SK-N-SH (cell line): Measurements from ENCODE around the gene TRAK1. TPM values are rescaled to one million over a fixed set of nuclear protein-coding genes. Genes with fewer than 3 reads are reported as not detected.

Experiments
- CTCF ChIA-PET: fragments of 300-600, 350-600 bp; formaldehyde crosslinking; extraction: SDS; loops from one replicate; lab custom pipeline; 2021; lab: Yijun Ruan, JAX
- POLR2A ChIA-PET: fragments of 350-600 bp; sonication (Branson Sonifier 250); formaldehyde crosslinking; extraction: SDS; loops from one replicate; lab custom pipeline; 2020; ENCODE audit warnings: antibody characterized with exemption, inconsistent platforms; lab: Yijun Ruan, JAX
- DNase-seq: peaks from one replicate; pipeline ENCODE4 v3.0.0; 2012
- H2AFZ ChIP-seq: fragments of 200-600 bp; sonication (generic); 2 replicates; pipeline ENCODE4 v1.8.1; 2016; ENCODE audit warnings: antibody characterized with exemption, mild to moderate bottlenecking, low read depth
- H3F3A ChIP-seq: fragments of 200-600 bp; sonication (generic); replicated peaks from 2 replicates; pipeline ENCODE3; 2016; ENCODE audit warnings: antibody characterized with exemption, mild to moderate bottlenecking; ENCODE audit not compliant: insufficient read depth
- H3K27ac ChIP-seq, 2 experiments: fragments of 200-500 bp in 1 of 2; fragments of 200-600 bp in 1 of 2; sonication (Bioruptor generic) in 1 of 2; sonication (generic), shearing (Covaris generic) in 1 of 2; 2 replicates each; pipeline versions ENCODE4 v1.5.1 to v1.6.1; 2014 to 2016; ENCODE audit warnings: low read depth in 2 of 2, inconsistent platforms in 1 of 2, low read length in 1 of 2, mild to moderate bottlenecking in 1 of 2, mixed read lengths in 1 of 2
- H3K27me3 ChIP-seq: fragments of 200-600 bp; sonication (generic), shearing (Covaris generic); 2 replicates; pipeline ENCODE4 v1.6.1; 2016; ENCODE audit warnings: mixed run types; ENCODE audit not compliant: insufficient read depth
- H3K36me3 ChIP-seq, 2 experiments: fragments of 200-500 bp in 1 of 2; fragments of 200-600 bp in 1 of 2; sonication (Bioruptor generic) in 1 of 2; sonication (generic) in 1 of 2; replicated peaks in 1 of 2; 2 replicates each; pipeline versions ENCODE3 to v1.5.1; 2014 to 2016; ENCODE audit warnings: low read length in 1 of 2, mild to moderate bottlenecking in 1 of 2; ENCODE audit not compliant: insufficient read depth in 2 of 2, control insufficient read depth in 1 of 2
- H3K4me1 ChIP-seq, 2 experiments: fragments of 200-500 bp in 1 of 2; fragments of 200-600 bp in 1 of 2; sonication (Bioruptor generic) in 1 of 2; sonication (generic), shearing (Covaris generic) in 1 of 2; 2 replicates each; pipeline versions ENCODE4 v1.5.1 to v1.6.1; 2014 to 2016; ENCODE audit warnings: low read depth in 1 of 2, low read length in 1 of 2, mixed run types in 1 of 2; ENCODE audit not compliant: insufficient read depth in 2 of 2, control insufficient read depth in 1 of 2
- H3K4me2 ChIP-seq: fragments of 200-600 bp; sonication (generic), shearing (Covaris generic); 2 replicates; pipeline ENCODE4 v1.6.1; 2017; ENCODE audit warnings: mixed run types
- H3K4me3 ChIP-seq, 2 experiments: fragments of 200-500 bp in 1 of 2; fragments of 200-600 bp in 1 of 2; sonication (Bioruptor generic) in 1 of 2; sonication (generic), shearing (Covaris generic) in 1 of 2; 2 replicates each; pipeline versions ENCODE4 v1.5.1 to v1.8.1; 2014 to 2016; ENCODE audit warnings: low read depth in 2 of 2, inconsistent platforms in 1 of 2, low read length in 1 of 2, mild to moderate bottlenecking in 1 of 2, mixed read lengths in 1 of 2, moderate library complexity in 1 of 2
- H3K79me2 ChIP-seq: fragments of 200-600 bp; sonication (generic); 2 replicates; pipeline ENCODE4 v1.8.1; 2017; ENCODE audit warnings: mild to moderate bottlenecking; ENCODE audit not compliant: insufficient read depth
- H3K9ac ChIP-seq: fragments of 200-600 bp; sonication (generic); 2 replicates; pipeline ENCODE4 v1.6.1; 2017; ENCODE audit warnings: mixed run types
- H3K9me2 ChIP-seq: fragments of 200-600 bp; sonication (generic); 2 replicates; pipeline ENCODE4 v1.6.1; 2017; ENCODE audit warnings: mixed run types
- H3K9me3 ChIP-seq: fragments of 200-600 bp; sonication (generic); 2 replicates; pipeline ENCODE4 v1.6.1; 2017; ENCODE audit warnings: mixed run types, mild to moderate bottlenecking, moderate library complexity
- H4K20me1 ChIP-seq: fragments of 200-600 bp; sonication (generic); 2 replicates; pipeline ENCODE4 v1.6.1; 2017; ENCODE audit warnings: mild to moderate bottlenecking, mixed run types; ENCODE audit not compliant: insufficient read depth
- CHD2 ChIP-seq: fragments of 150-350 bp; IDR thresholded peaks from 2 replicates; pipeline ENCODE4 v1.6.1; 2018; ENCODE audit warnings: low read length; ENCODE audit not compliant: partially characterized antibody
- ELF1 ChIP-seq: IDR thresholded peaks from 2 replicates; pipeline ENCODE4 v1.4.0; 2012
- FOXJ3 ChIP-seq: sonication (generic); formaldehyde crosslinking; IDR thresholded peaks from 2 replicates; pipeline ENCODE4 v1.5.1; 2020; ENCODE audit warnings: mild to moderate bottlenecking, missing genetic modification reagents
- FOXM1 ChIP-seq: IDR thresholded peaks from 2 replicates; pipeline ENCODE4 v1.4.0; 2012; ENCODE audit warnings: low read depth, mild to moderate bottlenecking
- GABPA ChIP-seq: IDR thresholded peaks from 2 replicates; pipeline ENCODE4 v1.4.0; 2012; ENCODE audit warnings: low read depth, mild to moderate bottlenecking
- MEF2A ChIP-seq: IDR thresholded peaks from 2 replicates; pipeline ENCODE4 v1.4.0; 2012; ENCODE audit warnings: low read depth, borderline replicate concordance
- MXI1 ChIP-seq: IDR thresholded peaks from 2 replicates; pipeline ENCODE4 v1.6.1; 2012; ENCODE audit warnings: mild to moderate bottlenecking, low read depth, low read length, improper control_type of control experiment
- NFIC ChIP-seq: IDR thresholded peaks from 2 replicates; pipeline ENCODE4 v1.4.0; 2012; ENCODE audit warnings: borderline replicate concordance
- NRF1 ChIP-seq: IDR thresholded peaks from 2 replicates; pipeline ENCODE4 v1.6.1; 2012; ENCODE audit warnings: low read depth, mild to moderate bottlenecking, low read length
- RCOR1 ChIP-seq: fragments of 150-350 bp; IDR thresholded peaks from 2 replicates; pipeline ENCODE4 v1.6.1; 2017; ENCODE audit warnings: antibody characterized with exemption, low read length
- TCF12 ChIP-seq: IDR thresholded peaks from 2 replicates; pipeline ENCODE4 v1.4.0; 2012
- TEAD4 ChIP-seq: IDR thresholded peaks from 2 replicates; pipeline ENCODE4 v1.4.0; 2012; ENCODE audit warnings: mild to moderate bottlenecking, borderline replicate concordance; ENCODE audit not compliant: insufficient read depth
- WGBS: methylation state at CpG from one replicate; pipeline ENCODE4 v1.1.6; 2017; ENCODE audit warnings: low lambda C conversion rate; 5-methylcytosine and 5-hydroxymethylcytosine counted together
- polyA plus RNA-seq, 3 experiments: library from polyadenylated mRNA; depleted of rRNA; stranded (reverse); fragments of >200 nt; gene quantifications; 2 replicates each; pipeline ENCODE4 v1.2.3, GENCODE V29; 2012
- TF ChIP-seq, protein P1 (sequence below): IDR thresholded peaks from 2 replicates; pipeline ENCODE4 v1.4.0; 2012; ENCODE audit warnings: low read depth, borderline replicate concordance
- TF ChIP-seq, protein P2 (sequence below): fragments of 150-350 bp; IDR thresholded peaks from 2 replicates; pipeline ENCODE4 v1.6.1; 2017; ENCODE audit warnings: antibody characterized with exemption, low read length, low read depth, borderline replicate concordance
- TF ChIP-seq, protein P3 (sequence below): fragments of 150-350 bp; IDR thresholded peaks from 2 replicates; pipeline ENCODE4 v1.6.1; 2016; ENCODE audit warnings: mild to moderate bottlenecking, low read depth, low read length
- TF ChIP-seq, protein P4 (sequence below): IDR thresholded peaks from 2 replicates; pipeline ENCODE4 v1.4.0; 2012; ENCODE audit warnings: low read depth, borderline replicate concordance

The TRAK1 gene
- polyA plus RNA-seq, 1 of the 3 experiments (the other 2 are of a cell fraction) = 12.5 TPM

DNA sequence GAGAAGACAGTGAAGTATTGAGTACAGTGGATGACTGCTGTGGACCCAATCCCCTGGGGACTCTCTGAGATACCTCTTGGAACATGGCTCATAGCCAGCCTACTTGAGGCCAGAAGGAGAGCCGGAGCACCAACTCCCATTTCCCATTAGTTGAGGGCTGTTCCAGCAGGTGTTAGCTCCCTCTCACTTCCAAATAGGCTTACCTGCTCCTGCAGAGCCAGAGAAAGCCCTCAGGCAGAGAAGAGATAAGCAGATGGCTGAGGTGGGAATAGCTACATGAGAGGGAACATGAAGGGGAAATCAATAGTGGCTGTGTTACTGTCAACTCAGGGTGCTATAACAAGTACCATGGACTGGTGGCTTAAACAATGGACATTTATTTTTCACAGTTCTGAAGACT lies 179.4 kb downstream of the TRAK1 start:
- CTCF ChIA-PET = interaction anchor here (0.6 to 1.5 kb wide), 2 partner anchors 141 to 171 kb away, joined by 3 read pairs; no protein-coding TSS in a partner anchor
- 10% methylated on average over 1 of the region's 1 CpG for WGBS
- Histone ChIP-seq H3K36me3 (no peaks in the 10 kb centered on the region), H3K4me1 (no peaks in the 10 kb centered on the region), H3K79me2 (no peaks in the 10 kb centered on the region)
- TF ChIP-seq MEF2A (no peak), ELF1 (no peak), CHD2 (no peak), NRF1 (no peak), FOXM1 (no peak), MXI1 (no peak), NFIC (no peak), RCOR1 (no peak), TEAD4 (no peak), TCF12 (no peak), GABPA (no peak), FOXJ3 (CRISPR knock-in tag) (no peak)
- TF ChIP-seq, protein P1, sequence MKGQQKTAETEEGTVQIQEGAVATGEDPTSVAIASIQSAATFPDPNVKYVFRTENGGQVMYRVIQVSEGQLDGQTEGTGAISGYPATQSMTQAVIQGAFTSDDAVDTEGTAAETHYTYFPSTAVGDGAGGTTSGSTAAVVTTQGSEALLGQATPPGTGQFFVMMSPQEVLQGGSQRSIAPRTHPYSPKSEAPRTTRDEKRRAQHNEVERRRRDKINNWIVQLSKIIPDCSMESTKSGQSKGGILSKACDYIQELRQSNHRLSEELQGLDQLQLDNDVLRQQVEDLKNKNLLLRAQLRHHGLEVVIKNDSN = no peak
- TF ChIP-seq, protein P2, sequence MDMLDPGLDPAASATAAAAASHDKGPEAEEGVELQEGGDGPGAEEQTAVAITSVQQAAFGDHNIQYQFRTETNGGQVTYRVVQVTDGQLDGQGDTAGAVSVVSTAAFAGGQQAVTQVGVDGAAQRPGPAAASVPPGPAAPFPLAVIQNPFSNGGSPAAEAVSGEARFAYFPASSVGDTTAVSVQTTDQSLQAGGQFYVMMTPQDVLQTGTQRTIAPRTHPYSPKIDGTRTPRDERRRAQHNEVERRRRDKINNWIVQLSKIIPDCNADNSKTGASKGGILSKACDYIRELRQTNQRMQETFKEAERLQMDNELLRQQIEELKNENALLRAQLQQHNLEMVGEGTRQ = no peak
- TF ChIP-seq, protein P3, sequence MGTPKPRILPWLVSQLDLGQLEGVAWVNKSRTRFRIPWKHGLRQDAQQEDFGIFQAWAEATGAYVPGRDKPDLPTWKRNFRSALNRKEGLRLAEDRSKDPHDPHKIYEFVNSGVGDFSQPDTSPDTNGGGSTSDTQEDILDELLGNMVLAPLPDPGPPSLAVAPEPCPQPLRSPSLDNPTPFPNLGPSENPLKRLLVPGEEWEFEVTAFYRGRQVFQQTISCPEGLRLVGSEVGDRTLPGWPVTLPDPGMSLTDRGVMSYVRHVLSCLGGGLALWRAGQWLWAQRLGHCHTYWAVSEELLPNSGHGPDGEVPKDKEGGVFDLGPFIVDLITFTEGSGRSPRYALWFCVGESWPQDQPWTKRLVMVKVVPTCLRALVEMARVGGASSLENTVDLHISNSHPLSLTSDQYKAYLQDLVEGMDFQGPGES = no peak
- TF ChIP-seq, protein P4, sequence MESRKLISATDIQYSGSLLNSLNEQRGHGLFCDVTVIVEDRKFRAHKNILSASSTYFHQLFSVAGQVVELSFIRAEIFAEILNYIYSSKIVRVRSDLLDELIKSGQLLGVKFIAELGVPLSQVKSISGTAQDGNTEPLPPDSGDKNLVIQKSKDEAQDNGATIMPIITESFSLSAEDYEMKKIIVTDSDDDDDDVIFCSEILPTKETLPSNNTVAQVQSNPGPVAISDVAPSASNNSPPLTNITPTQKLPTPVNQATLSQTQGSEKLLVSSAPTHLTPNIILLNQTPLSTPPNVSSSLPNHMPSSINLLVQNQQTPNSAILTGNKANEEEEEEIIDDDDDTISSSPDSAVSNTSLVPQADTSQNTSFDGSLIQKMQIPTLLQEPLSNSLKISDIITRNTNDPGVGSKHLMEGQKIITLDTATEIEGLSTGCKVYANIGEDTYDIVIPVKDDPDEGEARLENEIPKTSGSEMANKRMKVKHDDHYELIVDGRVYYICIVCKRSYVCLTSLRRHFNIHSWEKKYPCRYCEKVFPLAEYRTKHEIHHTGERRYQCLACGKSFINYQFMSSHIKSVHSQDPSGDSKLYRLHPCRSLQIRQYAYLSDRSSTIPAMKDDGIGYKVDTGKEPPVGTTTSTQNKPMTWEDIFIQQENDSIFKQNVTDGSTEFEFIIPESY = no peak
- TF ChIP-seq, all 33 proteins: peak for 0
- Histone ChIP-seq H3K9ac (no peak overlapping the region), H3K4me3 (no peak overlapping the region), H3F3A (no peaks in the 10 kb centered on the region), H2AFZ (no peak overlapping the region), H4K20me1 (no peaks in the 10 kb centered on the region), H3K27ac (no peak overlapping the region), H3K4me2 (no peak overlapping the region), H3K27me3 (peaks cover 20% of the 10 kb centered on the region), H3K9me3 (no peaks in the 10 kb centered on the region), H3K9me2 (no peaks in the 10 kb centered on the region)
- POLR2A ChIA-PET = no interaction called here
- DNase-seq = no peak
